ENCODE results near the gene RNF43. TPM values are rescaled to one million over a fixed set of nuclear protein-coding genes. Genes with fewer than 3 reads are reported as not detected.

Gene RNF43
- total RNA-seq, 6 experiments from 2014 or later = not detected

- Mint-ChIP-seq H3K4me1 (ENCODE audit: low read depth) (no peaks in the 10 kb centered on the region), H3K9me3 (no peaks in the 10 kb centered on the region), H3K27ac (no peak overlapping the region), H3K4me3 (no peak overlapping the region), H3K36me3 (ENCODE audit: low read depth) (no peaks in the 10 kb centered on the region), H3K27me3 (ENCODE audit: insufficient read depth) (peaks cover 18% of the 10 kb centered on the region)
- TF ChIP-seq, protein P1, sequence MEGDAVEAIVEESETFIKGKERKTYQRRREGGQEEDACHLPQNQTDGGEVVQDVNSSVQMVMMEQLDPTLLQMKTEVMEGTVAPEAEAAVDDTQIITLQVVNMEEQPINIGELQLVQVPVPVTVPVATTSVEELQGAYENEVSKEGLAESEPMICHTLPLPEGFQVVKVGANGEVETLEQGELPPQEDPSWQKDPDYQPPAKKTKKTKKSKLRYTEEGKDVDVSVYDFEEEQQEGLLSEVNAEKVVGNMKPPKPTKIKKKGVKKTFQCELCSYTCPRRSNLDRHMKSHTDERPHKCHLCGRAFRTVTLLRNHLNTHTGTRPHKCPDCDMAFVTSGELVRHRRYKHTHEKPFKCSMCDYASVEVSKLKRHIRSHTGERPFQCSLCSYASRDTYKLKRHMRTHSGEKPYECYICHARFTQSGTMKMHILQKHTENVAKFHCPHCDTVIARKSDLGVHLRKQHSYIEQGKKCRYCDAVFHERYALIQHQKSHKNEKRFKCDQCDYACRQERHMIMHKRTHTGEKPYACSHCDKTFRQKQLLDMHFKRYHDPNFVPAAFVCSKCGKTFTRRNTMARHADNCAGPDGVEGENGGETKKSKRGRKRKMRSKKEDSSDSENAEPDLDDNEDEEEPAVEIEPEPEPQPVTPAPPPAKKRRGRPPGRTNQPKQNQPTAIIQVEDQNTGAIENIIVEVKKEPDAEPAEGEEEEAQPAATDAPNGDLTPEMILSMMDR (IDR thresholded peaks at IDR 0.05) = no peak
- DNase-seq = no peak
Observed at GRCh38 chr17:58380207-58381123, 36.9 kb downstream of the RNF43 start.

- Mint-ChIP-seq H3K27ac (no peak overlapping the region), H3K4me1 (ENCODE audit: low read depth) (no peaks in the 10 kb centered on the region), H3K27me3 (ENCODE audit: insufficient read depth) (peaks cover 27% of the 10 kb centered on the region), H3K36me3 (ENCODE audit: low read depth) (no peaks in the 10 kb centered on the region), H3K9me3 (no peaks in the 10 kb centered on the region), H3K4me3 (no peak overlapping the region)
- TF ChIP-seq, protein P1 (IDR thresholded peaks at IDR 0.05) = no peak
- no peak for DNase-seq
Observed at GRCh38 chr17:58379511-58379824, 37.9 kb downstream of the RNF43 start.

DNA sequence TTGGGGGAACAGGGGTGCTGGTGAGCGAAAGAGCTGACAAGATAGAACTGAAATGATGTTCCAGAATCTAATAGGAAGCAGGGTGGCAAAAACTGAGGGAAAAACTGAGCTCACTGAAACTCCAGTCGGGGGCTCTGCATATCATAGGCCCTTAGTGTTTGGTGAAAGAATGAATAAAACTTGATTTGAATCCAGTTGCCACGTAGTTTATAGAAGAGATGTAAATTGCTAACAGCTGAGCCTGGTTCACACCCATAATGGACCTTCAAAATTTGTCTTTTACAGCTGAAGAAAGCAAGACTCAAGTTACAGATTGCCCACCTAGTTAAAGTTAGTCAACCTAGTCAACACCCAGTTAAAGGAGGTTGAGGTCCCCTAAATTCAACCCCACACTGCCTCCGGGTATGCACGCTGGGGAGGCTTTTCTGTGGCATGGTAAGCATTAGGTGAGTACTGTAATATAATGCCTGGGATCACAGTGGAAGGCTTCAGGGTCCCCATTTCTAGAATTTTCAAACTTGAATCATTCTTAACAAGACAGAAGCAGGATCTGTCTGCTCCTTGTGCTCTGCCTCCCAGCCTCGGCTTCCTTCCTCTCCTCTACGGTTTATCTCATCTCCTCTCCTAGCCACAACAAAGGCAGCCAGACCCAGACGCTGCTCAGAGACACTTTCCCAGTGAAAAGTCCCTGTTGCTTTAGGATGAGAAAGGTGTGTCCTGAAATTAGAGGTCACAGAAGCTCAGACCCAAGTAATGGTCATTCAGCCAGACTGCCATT, 38.4 kb downstream of the RNF43 start:
- DNase-seq = no peak
- H3K27me3 Mint-ChIP-seq (ENCODE audit: insufficient read depth) = peaks cover 25% of the 10 kb centered on the region
- H3K9me3 Mint-ChIP-seq = no peaks in the 10 kb centered on the region
- TF ChIP-seq, protein P1 (IDR thresholded peaks at IDR 0.05) = no peak
- no peaks in the 10 kb centered on the region for H3K36me3 Mint-ChIP-seq (ENCODE audit: low read depth)
- H3K4me3 Mint-ChIP-seq = no peak overlapping the region
- H3K4me1 Mint-ChIP-seq (ENCODE audit: low read depth) = no peaks in the 10 kb centered on the region
- no peak overlapping the region for H3K27ac Mint-ChIP-seq

DNA sequence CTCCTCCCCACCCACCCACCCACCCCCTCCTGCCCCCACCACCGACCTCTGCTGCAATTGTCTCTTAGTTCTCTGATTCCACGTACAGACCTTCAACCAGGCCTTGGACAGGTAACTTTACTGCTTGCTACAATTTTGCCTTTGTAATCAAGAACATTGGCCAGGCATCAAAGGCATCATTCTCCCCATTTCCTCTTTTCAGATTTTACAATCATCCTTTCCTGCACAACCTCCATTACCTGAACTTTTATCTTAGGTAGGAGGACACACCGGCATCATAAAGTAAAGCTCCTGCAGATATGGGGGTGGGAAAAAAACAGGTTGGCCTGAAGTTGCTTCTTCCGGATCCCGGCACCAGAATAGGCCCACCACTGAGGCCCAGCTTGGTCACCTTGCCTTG, 39.7 kb downstream of the RNF43 start:
- TF ChIP-seq, protein P1 (IDR thresholded peaks at IDR 0.05) = no peak
- Mint-ChIP-seq H3K4me3 (no peak overlapping the region), H3K4me1 (ENCODE audit: low read depth) (no peaks in the 10 kb centered on the region), H3K27me3 (ENCODE audit: insufficient read depth) (peaks cover 24% of the 10 kb centered on the region), H3K27ac (no peak overlapping the region), H3K36me3 (ENCODE audit: low read depth) (no peaks in the 10 kb centered on the region), H3K9me3 (no peaks in the 10 kb centered on the region)
- no peak for DNase-seq

DNA sequence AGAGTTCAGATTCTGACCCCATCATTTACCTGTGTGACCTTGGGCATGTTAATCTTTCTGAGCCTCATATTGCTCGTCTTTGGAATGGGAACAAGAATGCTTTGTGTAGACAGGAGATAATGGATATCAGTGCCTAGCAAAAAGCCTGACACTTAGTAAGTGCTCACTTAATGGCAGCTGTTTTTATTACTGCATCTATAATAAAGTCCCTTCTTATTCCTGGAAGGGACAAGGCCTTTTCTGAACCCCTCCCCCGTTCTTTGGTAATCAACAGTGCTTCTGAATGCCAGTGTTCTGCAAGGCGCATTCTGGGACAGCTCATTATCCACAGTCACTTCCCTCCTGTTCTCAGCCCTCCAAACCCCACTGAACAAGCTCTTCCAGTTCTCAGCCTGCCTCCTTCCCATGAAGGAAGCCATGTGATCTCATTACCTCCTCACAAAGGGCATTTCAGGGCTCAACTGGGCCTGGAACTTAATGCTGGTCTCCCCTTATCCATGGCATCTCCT, 40.2 kb downstream of the RNF43 start:
- H3K4me3 Mint-ChIP-seq = no peak overlapping the region

More for the DNA sequence above, 40.2 kb downstream of the RNF43 start:
- no peaks in the 10 kb centered on the region for H3K9me3 Mint-ChIP-seq
- TF ChIP-seq, protein P1 (IDR thresholded peaks at IDR 0.05) = no peak
- no peak overlapping the region for H3K27ac Mint-ChIP-seq
- H3K4me1 Mint-ChIP-seq (ENCODE audit: low read depth) = no peaks in the 10 kb centered on the region
- no peak for DNase-seq
- peaks cover 24% of the 10 kb centered on the region for H3K27me3 Mint-ChIP-seq (ENCODE audit: insufficient read depth)
- no peaks in the 10 kb centered on the region for H3K36me3 Mint-ChIP-seq (ENCODE audit: low read depth)

Measured in HFFc6 (cell line).